ENCODE data around the gene TPRN.

The TPRN gene

GRCh38 chr9:137233143-137233980 is 32.8 kb upstream of the TPRN start:
- H3K4me1 ChIP-seq (ENCODE audit: insufficient read depth, low read length, severe bottlenecking), result peaks cover 8% of the 10 kb centered on the region

DNA sequence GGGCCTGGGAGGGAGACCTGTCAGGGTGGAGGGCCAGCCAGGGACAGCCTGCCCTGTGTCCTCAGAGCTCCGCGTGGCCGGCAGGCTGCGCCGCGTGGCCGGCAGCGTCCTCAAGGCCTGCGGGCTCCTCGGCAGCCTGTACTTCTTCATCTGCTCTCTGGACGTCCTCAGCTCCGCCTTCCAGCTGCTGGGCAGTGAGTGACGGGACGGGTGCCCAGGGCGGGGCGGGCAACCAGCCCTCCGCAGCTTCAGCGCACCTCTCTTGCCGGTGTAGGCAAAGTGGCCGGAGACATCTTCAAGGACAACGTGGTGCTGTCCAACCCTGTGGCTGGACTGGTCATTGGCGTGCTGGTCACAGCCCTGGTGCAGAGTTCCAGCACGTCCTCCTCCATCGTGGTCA is 32.0 kb upstream of the TPRN start:
- no peak overlapping the region for H3K27ac ChIP-seq (ENCODE audit: low read depth, low read length, poor library complexity, severe bottlenecking)
- no peak overlapping the region for H2AFZ ChIP-seq (ENCODE audit: low read length)
- H3K9ac ChIP-seq (ENCODE audit: low read length), result no peak overlapping the region
- no peak overlapping the region for H3K4me3 ChIP-seq (ENCODE audit: low read depth, low read length, poor library complexity, severe bottlenecking)
- H3K27me3 ChIP-seq (ENCODE audit: insufficient read depth, low read length), result peaks cover 12% of the 10 kb centered on the region; the same call in 1 of the 2 replicates
- H4K20me1 ChIP-seq (ENCODE audit: insufficient read depth, low read length), result no peaks in the 10 kb centered on the region
- H3K9me2 ChIP-seq (ENCODE audit: low read depth, low read length), result no peaks in the 10 kb centered on the region
- no peak for TF ChIP-seq EZH2 (IDR thresholded peaks at IDR 0.05; ENCODE audit: borderline replicate concordance, low read length)
- TF ChIP-seq CTCF (IDR thresholded peaks at IDR 0.05; ENCODE audit: low read length), result no peak
- no peaks in the 10 kb centered on the region for H3F3A ChIP-seq (ENCODE audit: insufficient read depth, low read length)
- peaks cover 8% of the 10 kb centered on the region for H3K4me1 ChIP-seq (ENCODE audit: insufficient read depth, low read length, severe bottlenecking)
- no peaks in the 10 kb centered on the region for H3K9me3 ChIP-seq (ENCODE audit: low read length)
- no peaks in the 10 kb centered on the region for H3K79me2 ChIP-seq (ENCODE audit: insufficient read depth, low read length)
- H3K4me2 ChIP-seq (ENCODE audit: low read length), result no peak overlapping the region
- H3K36me3 ChIP-seq (ENCODE audit: insufficient read depth, low read length), result no peaks in the 10 kb centered on the region

More at GRCh38 chr9:137233143-137233980, 32.8 kb upstream of the TPRN start:
- no peak overlapping the region for H2AFZ ChIP-seq (ENCODE audit: low read length)
- H3K79me2 ChIP-seq (ENCODE audit: insufficient read depth, low read length), result no peaks in the 10 kb centered on the region
- peaks cover 10% of the 10 kb centered on the region; the same call in 1 of the 2 replicates for H3K27me3 ChIP-seq (ENCODE audit: insufficient read depth, low read length)
- H3K4me3 ChIP-seq (ENCODE audit: low read depth, low read length, poor library complexity, severe bottlenecking), result no peak overlapping the region
- H3K9me3 ChIP-seq (ENCODE audit: low read length), result no peaks in the 10 kb centered on the region
- H3K9me2 ChIP-seq (ENCODE audit: low read depth, low read length), result no peaks in the 10 kb centered on the region
- H3F3A ChIP-seq (ENCODE audit: insufficient read depth, low read length), result no peaks in the 10 kb centered on the region
- TF ChIP-seq EZH2 (IDR thresholded peaks at IDR 0.05; ENCODE audit: borderline replicate concordance, low read length), result no peak
- no peak for TF ChIP-seq CTCF (IDR thresholded peaks at IDR 0.05; ENCODE audit: low read length)
- H3K4me2 ChIP-seq (ENCODE audit: low read length), result no peak overlapping the region
- H3K27ac ChIP-seq (ENCODE audit: low read depth, low read length, poor library complexity, severe bottlenecking), result no peak overlapping the region
- H4K20me1 ChIP-seq (ENCODE audit: insufficient read depth, low read length), result no peaks in the 10 kb centered on the region
- H3K36me3 ChIP-seq (ENCODE audit: insufficient read depth, low read length), result no peaks in the 10 kb centered on the region
- no peak overlapping the region for H3K9ac ChIP-seq (ENCODE audit: low read length)

DNA sequence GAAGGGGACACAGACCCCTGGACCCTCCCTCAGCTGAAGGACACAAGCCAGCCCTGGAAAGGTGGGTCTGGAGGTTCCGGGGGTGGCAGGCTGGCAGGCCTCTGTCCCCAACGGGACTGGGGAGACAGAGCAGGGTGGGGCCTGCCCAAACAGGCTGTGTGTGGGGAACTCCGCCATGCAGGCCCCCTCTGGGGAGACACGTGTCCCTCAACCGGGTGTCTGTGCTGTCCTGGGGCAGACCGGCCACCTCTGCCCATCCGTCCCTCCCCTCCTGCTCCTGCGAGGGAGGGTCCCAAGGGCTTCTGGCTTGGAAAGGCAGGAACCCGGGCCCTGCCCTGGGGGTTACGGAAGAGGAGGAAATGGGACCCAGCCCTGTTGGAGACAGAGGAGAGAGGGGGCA is 31.6 kb upstream of the TPRN start:
- H3K4me1 ChIP-seq (ENCODE audit: insufficient read depth, low read length, severe bottlenecking), result peaks cover 6% of the 10 kb centered on the region
- no peak for TF ChIP-seq EZH2 (IDR thresholded peaks at IDR 0.05; ENCODE audit: borderline replicate concordance, low read length)
- no peak for TF ChIP-seq CTCF (IDR thresholded peaks at IDR 0.05; ENCODE audit: low read length)

More for the DNA sequence above, 31.6 kb upstream of the TPRN start:
- H3K36me3 ChIP-seq (ENCODE audit: insufficient read depth, low read length), result no peaks in the 10 kb centered on the region
- H3F3A ChIP-seq (ENCODE audit: insufficient read depth, low read length), result no peaks in the 10 kb centered on the region
- no peak overlapping the region for H3K9ac ChIP-seq (ENCODE audit: low read length)
- H2AFZ ChIP-seq (ENCODE audit: low read length), result no peak overlapping the region
- H3K27me3 ChIP-seq (ENCODE audit: insufficient read depth, low read length), result peaks cover 12% of the 10 kb centered on the region; the same call in 1 of the 2 replicates
- H3K27ac ChIP-seq (ENCODE audit: low read depth, low read length, poor library complexity, severe bottlenecking), result no peak overlapping the region
- no peaks in the 10 kb centered on the region for H3K9me2 ChIP-seq (ENCODE audit: low read depth, low read length)
- H3K79me2 ChIP-seq (ENCODE audit: insufficient read depth, low read length), result no peaks in the 10 kb centered on the region
- no peak overlapping the region for H3K4me3 ChIP-seq (ENCODE audit: low read depth, low read length, poor library complexity, severe bottlenecking)
- H4K20me1 ChIP-seq (ENCODE audit: insufficient read depth, low read length), result no peaks in the 10 kb centered on the region
- no peak overlapping the region for H3K4me2 ChIP-seq (ENCODE audit: low read length)
- H3K9me3 ChIP-seq (ENCODE audit: low read length), result no peaks in the 10 kb centered on the region

Data from OCI-LY1 (cell line).